Activated CD4-positive, alpha-beta T cell treated with anti-CD3 and anti-CD28 coated beads, Interleukin-2, amount 50 U/mL, for 4 hours (primary cell): Measurements from ENCODE around the gene MORN3.
"Not testable (repeated sequence)": the region's sequence is repeated elsewhere in the genome, so short reads cannot be mapped to it uniquely, and the experiment has no call there.

Experiments used
- DNase-seq, 2 experiments: peaks; one replicate each; pipeline ENCODE4 v3.0.0-alpha.2; 2020

The MORN3 gene

GRCh38 chr12:121637231-121637914 lies 32.1 kb downstream of the MORN3 start:
- DNase-seq: no peak

GRCh38 chr12:121634836-121635235 lies 34.6 kb downstream of the MORN3 start:
- no peak for DNase-seq

GRCh38 chr12:121633833-121634196 lies 35.6 kb downstream of the MORN3 start:
- not testable (repeated sequence) for DNase-seq

- DNase-seq: no peak
Observed at GRCh38 chr12:121632069-121632970, 37.1 kb downstream of the MORN3 start.

DNA sequence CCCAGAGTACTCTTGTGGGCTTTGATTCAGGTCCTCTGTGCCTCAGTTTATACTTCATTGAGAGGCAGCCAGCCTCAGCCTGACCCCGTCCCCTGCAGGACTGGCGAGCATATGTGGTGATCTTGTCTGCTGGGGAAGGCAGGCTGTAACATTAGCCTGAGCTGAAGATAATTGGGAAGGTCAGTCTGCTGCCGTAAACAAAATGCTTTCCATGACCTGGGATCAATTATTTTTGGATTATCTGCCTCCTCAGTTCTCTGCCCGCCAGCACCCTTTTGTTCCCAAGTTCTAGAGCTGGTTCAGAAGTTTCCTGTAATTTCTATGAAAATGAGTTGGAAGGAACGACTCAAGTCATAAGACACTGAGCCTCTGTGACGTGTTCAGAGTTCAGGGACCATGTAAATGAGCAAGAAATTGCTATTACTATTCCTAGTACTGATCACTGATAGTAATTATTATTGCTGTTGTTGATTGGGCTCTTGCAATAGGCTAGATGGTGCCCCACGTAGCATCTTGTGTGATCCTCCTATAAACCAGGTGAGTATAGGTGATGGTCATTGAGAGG lies 38.6 kb downstream of the MORN3 start:
- DNase-seq: no peak

DNA sequence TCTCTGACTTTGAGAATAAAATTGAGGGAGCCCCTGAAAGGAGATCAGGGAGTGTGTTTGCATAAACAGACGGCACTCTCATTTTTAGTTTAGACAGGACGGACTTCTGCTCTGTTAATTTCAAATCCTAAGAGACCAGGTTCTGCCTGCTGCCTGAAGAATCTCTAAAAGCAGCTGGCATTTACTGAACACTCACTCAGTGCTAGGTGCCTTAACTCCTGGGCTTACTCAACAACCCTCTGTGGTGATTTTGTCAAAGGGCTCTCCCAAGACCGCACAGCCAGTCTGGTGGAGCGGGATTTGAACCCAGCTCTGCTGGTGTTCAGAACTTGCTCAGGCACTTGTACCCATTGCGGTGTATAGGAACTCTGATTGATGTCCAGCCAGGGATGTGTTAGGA lies 40.9 kb downstream of the MORN3 start:
- DNase-seq: no peak

GRCh38 chr12:121628037-121628436 lies 41.4 kb downstream of the MORN3 start:
- no peak for DNase-seq

DNA sequence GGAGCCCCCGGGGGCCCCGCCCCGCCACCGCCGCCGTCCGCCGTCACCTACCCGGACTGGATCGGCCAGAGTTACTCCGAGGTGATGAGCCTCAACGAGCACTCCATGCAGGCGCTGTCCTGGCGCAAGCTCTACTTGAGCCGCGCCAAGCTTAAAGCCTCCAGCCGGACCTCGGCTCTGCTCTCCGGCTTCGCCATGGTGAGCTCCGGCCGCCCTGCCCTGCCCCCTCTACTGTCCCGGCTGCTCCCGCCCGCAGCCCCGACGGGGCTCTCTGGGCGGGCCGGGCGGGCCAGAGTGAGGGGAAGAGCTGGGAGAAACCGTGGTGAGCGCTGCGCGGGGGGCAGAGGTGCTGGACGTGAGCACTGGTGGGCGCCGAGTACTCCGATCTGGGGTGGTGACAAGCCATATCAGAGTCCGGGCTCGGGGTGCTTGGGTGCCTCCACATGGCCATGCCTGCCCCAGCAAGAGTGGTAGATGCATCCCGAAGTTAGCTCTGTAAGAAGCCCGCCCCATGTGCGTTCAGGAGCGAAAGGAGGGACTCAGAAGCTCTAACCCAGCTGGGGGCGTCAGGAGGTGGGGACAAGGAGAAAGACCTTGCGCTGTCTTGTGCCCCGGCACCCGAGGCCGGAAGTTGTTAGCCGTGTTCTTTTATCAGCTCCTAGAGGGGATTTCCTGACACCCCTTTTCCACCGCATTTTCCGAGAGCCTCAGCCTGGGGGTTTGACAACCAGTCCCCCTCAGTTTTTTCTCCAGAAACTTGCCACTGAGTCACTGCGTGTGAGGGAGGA lies 42.4 kb downstream of the MORN3 start:
- DNase-seq: peak; percentile 90 to 93

DNA sequence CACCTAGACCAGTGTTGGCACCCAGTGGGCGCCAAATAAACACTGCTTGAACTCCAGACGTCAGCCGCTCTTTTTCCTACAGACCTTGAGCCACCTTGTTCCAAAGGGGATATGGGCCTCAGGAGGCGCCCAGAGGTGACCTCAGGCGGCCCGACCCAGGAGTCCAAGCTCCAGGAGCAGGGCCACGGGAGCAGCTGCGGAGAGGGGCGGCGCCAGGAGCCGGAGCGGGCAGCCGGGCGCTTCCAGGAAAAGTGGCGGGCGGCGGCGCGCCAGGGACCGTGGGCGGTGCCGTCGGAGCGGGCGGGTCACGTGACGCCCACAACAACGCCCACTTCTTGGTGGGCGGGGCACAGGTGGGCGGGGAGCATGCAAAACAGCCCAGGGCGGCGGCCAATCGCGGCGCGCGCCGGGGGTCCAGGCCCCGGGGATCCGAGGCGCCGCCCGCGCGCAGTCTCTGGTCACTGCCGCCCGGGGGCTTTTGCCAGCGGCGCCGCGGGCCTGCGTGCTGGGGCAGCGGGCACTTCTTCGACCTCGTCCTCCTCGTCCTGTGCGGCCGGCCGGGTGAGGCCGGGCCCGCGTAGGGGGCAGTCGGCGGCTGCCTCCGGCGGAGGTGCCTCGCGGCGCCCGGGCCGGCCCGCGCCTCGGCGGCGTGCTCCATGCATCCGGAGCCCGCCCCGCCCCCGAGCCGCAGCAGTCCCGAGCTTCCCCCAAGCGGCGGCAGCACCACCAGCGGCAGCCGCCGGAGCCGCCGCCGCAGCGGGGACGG lies 43.2 kb downstream of the MORN3 start, which contains the start of gene ORAI1:
Gene ORAI1, plus strand, starts transcription at position 444 of the 766 bp plus-strand sequence.
- DNase-seq: peak; percentile 95 to 96

DNA sequence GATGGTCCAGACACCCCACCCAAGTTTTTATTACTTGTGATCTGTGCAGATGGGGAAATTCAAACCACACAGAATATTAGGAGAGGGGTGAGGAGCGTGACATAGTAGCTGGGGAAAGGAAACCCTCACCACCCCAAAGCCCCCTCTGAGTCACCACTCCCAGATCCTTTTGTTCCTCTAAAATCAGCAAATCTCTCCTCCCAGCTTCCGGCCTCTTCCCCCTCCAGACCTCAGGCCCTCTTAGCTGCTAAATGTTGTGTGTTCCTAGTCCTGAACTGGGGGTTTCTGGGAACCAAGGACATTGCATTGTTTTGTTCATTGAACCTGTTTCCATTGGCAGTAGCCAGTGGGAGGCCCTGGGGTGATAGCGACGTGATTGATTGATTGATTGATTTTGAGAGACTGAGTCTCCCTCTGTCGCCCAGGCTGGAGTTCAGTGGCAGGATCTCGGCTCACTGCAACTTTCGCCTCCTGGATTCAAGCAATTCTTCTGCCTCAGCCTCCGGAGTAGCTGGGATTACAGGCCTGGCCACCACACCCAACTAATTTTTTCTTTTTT lies 49.0 kb downstream of the MORN3 start:
- no peak for DNase-seq

GRCh38 chr12:121618659-121619233 lies 50.7 kb downstream of the MORN3 start:
- no peak for DNase-seq

GRCh38 chr12:121614872-121615467 lies 54.5 kb downstream of the MORN3 start:
- no peak for DNase-seq

GRCh38 chr12:121613462-121613861 lies 56.0 kb downstream of the MORN3 start:
- no peak for DNase-seq

- peak in 1 of 2 experiments; percentile 11 for DNase-seq
Observed at GRCh38 chr12:121611306-121611705, 58.1 kb downstream of the MORN3 start.

GRCh38 chr12:121610239-121611149 lies 59.0 kb downstream of the MORN3 start:
- DNase-seq: no peak

- no peak for DNase-seq
Observed at GRCh38 chr12:121608301-121608700, 61.2 kb downstream of the MORN3 start.

- DNase-seq: no peak
Observed at GRCh38 chr12:121603581-121603980, 65.9 kb downstream of the MORN3 start.

DNA sequence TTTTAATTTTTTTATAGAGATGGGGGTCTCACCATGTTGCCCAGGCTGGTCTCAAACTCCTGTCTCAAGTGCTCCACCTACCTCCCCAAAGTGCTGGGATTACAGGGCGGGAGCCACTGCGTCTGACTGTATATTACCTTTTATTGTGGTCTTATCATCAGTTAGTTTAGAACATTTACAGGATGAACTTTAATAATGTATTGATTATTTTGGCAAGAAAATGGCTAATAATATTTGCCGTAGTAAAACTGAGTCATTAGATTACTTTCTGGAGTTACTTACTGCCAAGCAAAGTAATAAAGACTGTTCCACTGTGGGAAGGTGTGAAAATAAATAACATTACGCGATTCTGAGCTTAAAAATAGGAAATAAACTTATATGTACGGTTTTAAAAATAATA lies 66.7 kb downstream of the MORN3 start:
- no peak for DNase-seq

DNA sequence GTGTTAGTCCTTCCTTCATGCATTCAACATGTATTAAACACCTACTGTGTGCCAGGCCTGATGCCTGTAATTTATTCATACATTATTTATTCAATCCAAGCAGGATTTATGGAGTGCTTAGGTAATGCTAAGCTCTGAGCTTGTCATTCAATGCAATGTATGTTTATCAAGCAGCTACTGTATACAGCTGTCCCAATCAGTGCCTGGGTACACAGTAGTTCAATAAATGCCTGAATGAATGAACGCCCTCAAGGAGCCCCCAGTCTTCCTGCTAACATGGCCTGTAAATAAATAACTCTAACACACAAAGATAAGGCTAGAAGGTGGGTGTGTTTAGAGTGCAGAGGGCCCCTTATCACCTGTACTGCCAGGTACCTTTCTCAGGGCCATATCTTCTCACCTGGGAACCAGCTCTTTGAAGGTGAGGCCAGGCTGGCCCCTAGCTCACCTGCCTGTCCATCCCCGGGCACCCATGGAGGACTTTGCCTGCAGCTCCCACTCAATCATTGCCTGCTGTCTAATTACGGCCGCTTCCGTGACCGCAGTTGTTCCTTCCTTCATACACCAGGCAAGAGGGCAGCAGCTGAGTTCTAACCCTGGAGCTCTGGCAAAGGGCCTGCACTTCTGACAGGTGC lies 68.6 kb downstream of the MORN3 start:
- DNase-seq: no peak
